ENCODE results near the gene GRIP1. TPM values are rescaled to one million over a fixed set of nuclear protein-coding genes. Genes with fewer than 3 reads are reported as not detected.

The GRIP1 gene
- total and polyA plus RNA-seq, 2 donors (not counting 3 experiments of a cell fraction or from before 2014, with no cell fraction given), result 0.04 to 0.69 TPM

- CTCF ChIA-PET, result interaction anchor here (1.0 to 7.2 kb wide), 2 partner anchors 10 to 13 kb away, joined by 4 to 57 read pairs; no protein-coding TSS in a partner anchor
- intact Hi-C loops (cut with micrococcal nuclease), result no loop called here
- peaks cover 2 to 19% of the 10 kb centered on the region in 2 experiments for H3K27me3 ChIP-seq (ENCODE audit: control insufficient read depth in 2 of 2, insufficient read depth in 2 of 2, low read length in 2 of 2)
Measured at GRCh38 chr12:66697404-66697803, 18.5 kb upstream of the GRIP1 start.

More at GRCh38 chr12:66697404-66697803, 18.5 kb upstream of the GRIP1 start:
- DNase-seq (ENCODE audit: low read depth, low spot score), result no peak
- POLR2A ChIA-PET, result no interaction called here
- no peaks in the 10 kb centered on the region for H4K20me1 ChIP-seq (replicated peaks; ENCODE audit: control insufficient read depth, extremely low read depth, insufficient read depth, low read length)
- H3K4me1 ChIP-seq (ENCODE audit: control insufficient read depth, extremely low read depth, insufficient read depth, low read length), result no peaks in the 10 kb centered on the region
- H3K79me2 ChIP-seq (ENCODE audit: control insufficient read depth, insufficient read depth, low read length), result no peaks in the 10 kb centered on the region
- no peak overlapping the region for H3K9ac ChIP-seq (replicated peaks; ENCODE audit: extremely low read depth, insufficient read depth, low read length)
- H3K4me3 ChIP-seq (replicated peaks in 1 of 3; ENCODE audit: insufficient read depth in 1 of 3, low read depth in 1 of 3, low read length in 3 of 3), result no peak overlapping the region
- H2AFZ ChIP-seq (ENCODE audit: low read depth, low read length), result no peak overlapping the region
- no peak overlapping the region for H3K4me2 ChIP-seq (ENCODE audit: insufficient read depth, low read length)
- H3K9me1 ChIP-seq (replicated peaks; ENCODE audit: control insufficient read depth, extremely low read depth, insufficient read depth, low read length), result no peaks in the 10 kb centered on the region
- dilution Hi-C loops (cut with MboI; ENCODE audit: extremely low pct_ligation_motif_present, low sequenced_read_pairs), result no loop called here
- BruUV-seq (replicated peaks), result no TSS peak
- FAIRE-seq, result no peak
- H3K36me3 ChIP-seq (ENCODE audit: control insufficient read depth in 2 of 2, extremely low read depth in 1 of 2, insufficient read depth in 2 of 2, low read length in 2 of 2), result no peaks in the 10 kb centered on the region
- no peak overlapping the region for H3K27ac ChIP-seq (ENCODE audit: insufficient read depth, low read depth, low read length)
- H3K9me3 ChIP-seq (replicated peaks; ENCODE audit: control insufficient read depth, insufficient read depth, low read length), result no peaks in the 10 kb centered on the region
- no peak for TF ChIP-seq GATA2 (IDR thresholded peaks at IDR 0.05; ENCODE audit: insufficient read depth, insufficient read length, low read depth, low read length)
- TF ChIP-seq JUN (IDR thresholded peaks at IDR 0.05; ENCODE audit: borderline replicate concordance, insufficient read depth, insufficient read length, low read depth), result no peak
- no peak for TF ChIP-seq MAX (IDR thresholded peaks at IDR 0.05; ENCODE audit: insufficient read depth, insufficient read length)
- no peak for TF ChIP-seq POLR2A (IDR thresholded peaks at IDR 0.05; ENCODE audit: low read depth, low read length)
- TF ChIP-seq MYC (IDR thresholded peaks at IDR 0.05; ENCODE audit: low read depth, low read length), result no peak
- no peak for TF ChIP-seq EZH2 (IDR thresholded peaks at IDR 0.05; ENCODE audit: borderline replicate concordance, low read depth, low read length, severe bottlenecking)
- TF ChIP-seq POLR2AphosphoS5 (IDR thresholded peaks at IDR 0.05; ENCODE audit: insufficient read depth, low read depth, low read length), result no peak
- no peak for TF ChIP-seq FOS (IDR thresholded peaks at IDR 0.05; ENCODE audit: borderline replicate concordance, insufficient read depth, low read length)
- TF ChIP-seq CTCF (IDR thresholded peaks at IDR 0.05; ENCODE audit: extremely low read depth in 1 of 2, insufficient read depth in 1 of 2, low read depth in 1 of 2, low read length in 2 of 2), result no peak

All from endothelial cell of umbilical vein (primary cell).